CD4-positive, alpha-beta T cell (primary cell): Measurements from ENCODE around the gene ANKRD42. TPM values are rescaled to one million over a fixed set of nuclear protein-coding genes. Genes with fewer than 3 reads are reported as not detected.

Experiments
- ATAC-seq: fragments of 200-7000 bp; cut with Tn5 transposase; one replicate; pipeline ENCODE4 v1.10.0; 2022; ENCODE audit warnings: mild to moderate bottlenecking; ENCODE audit not compliant: poor library complexity
- CTCF ChIA-PET: fragments of 350-600 bp; sonication (Branson Sonifier 250); formaldehyde crosslinking; loops from one replicate; lab custom pipeline; 2021; ENCODE audit warnings: antibody characterized with exemption, inconsistent platforms; lab: Charles Lee
- POLR2A ChIA-PET: fragments of 350-600 bp; sonication (Branson Sonifier 250); formaldehyde crosslinking; loops from one replicate; lab custom pipeline; 2021; ENCODE audit warnings: antibody characterized with exemption, inconsistent platforms; lab: Charles Lee
- DNase-seq, 14 experiments: peaks; one replicate each; pipeline ENCODE4 v3.0.0-alpha.2; 2013 to 2020; ENCODE audit warnings: mixed read lengths in 2 of 14
- H3K27ac ChIP-seq, 2 donors: one replicate each; pipeline versions ENCODE4 v1.5.1 to v1.7.0; 2013; ENCODE audit warnings: low read length in 2 of 2, low read depth in 1 of 2, mild to moderate bottlenecking in 1 of 2
- H3K27me3 ChIP-seq, 2 experiments: 1 replicate in 1 of 2; 2 replicates in 1 of 2; pipeline versions ENCODE4 v1.6.1 to v1.7.0; 2013; ENCODE audit warnings: low read length in 2 of 2, control low read depth in 1 of 2, mild to moderate bottlenecking in 1 of 2, moderate library complexity in 1 of 2; ENCODE audit not compliant: insufficient read depth in 2 of 2, control insufficient read depth in 1 of 2
- H3K36me3 ChIP-seq: one replicate; pipeline ENCODE4 v1.6.1; 2013; ENCODE audit warnings: low read length, control low read depth; ENCODE audit not compliant: insufficient read depth
- H3K4me1 ChIP-seq: one replicate; pipeline ENCODE4 v1.6.1; 2013; ENCODE audit warnings: low read length, control low read depth; ENCODE audit not compliant: insufficient read depth
- H3K4me3 ChIP-seq: one replicate; pipeline ENCODE4 v1.5.1; 2013; ENCODE audit warnings: mild to moderate bottlenecking, low read length, moderate library complexity
- H3K9me3 ChIP-seq, 2 experiments: 1 replicate in 1 of 2; 2 replicates in 1 of 2; pipeline versions ENCODE4 v1.6.1 to v1.7.0; 2013; ENCODE audit warnings: low read length in 2 of 2, mild to moderate bottlenecking in 2 of 2, control low read depth in 1 of 2, moderate library complexity in 1 of 2; ENCODE audit not compliant: control insufficient read depth in 1 of 2, insufficient read depth in 1 of 2
- H3K27ac Mint-ChIP-seq: one replicate; pipeline ENCODE4 v1.8.0; 2020; ENCODE audit warnings: mixed read lengths
- H3K27me3 Mint-ChIP-seq: one replicate; pipeline ENCODE4 v1.8.0; 2021; ENCODE audit warnings: mixed read lengths
- H3K36me3 Mint-ChIP-seq: one replicate; pipeline ENCODE4 v1.8.0; 2021; ENCODE audit warnings: low read depth, mixed read lengths
- H3K4me1 Mint-ChIP-seq: one replicate; pipeline ENCODE4 v1.8.0; 2021; ENCODE audit warnings: low read depth, mixed read lengths
- H3K4me3 Mint-ChIP-seq: one replicate; pipeline ENCODE4 v1.8.0; 2020; ENCODE audit warnings: mild to moderate bottlenecking, mixed read lengths
- H3K9me3 Mint-ChIP-seq: one replicate; pipeline ENCODE4 v1.8.0; 2020; ENCODE audit warnings: mixed read lengths
- CTCF ChIP-seq: fragments of 200-600 bp; IDR thresholded peaks from one replicate; pipeline ENCODE4 v1.8.0; 2022; ENCODE audit warnings: antibody characterized with exemption, mild to moderate bottlenecking
- intact Hi-C, 2 experiments: fragments of 100-400 bp; cut with DNase I in 1 of 2; cut with micrococcal nuclease in 1 of 2; formaldehyde crosslinking; loops; one replicate each; pipeline versions ENCODE4 v1.15.1 to v1.9.0; 2023 to 2025; cut with DNase I, micrococcal nuclease
- polyA plus RNA-seq, 2 donors: library from polyadenylated mRNA; unstranded; fragments of 120-200 nt; gene quantifications; one replicate each; pipeline ENCODE4 v1.2.1, GENCODE V29; 2013
- total RNA-seq, 174 experiments: library from RNA in 2 of 174; stranded (reverse) in 2 of 174; gene quantifications; one replicate each; pipeline ENCODE4 v1.2.3 and lab custom pipeline; 2021 to 2026

ANKRD42 gene
- total RNA-seq (10 to 100 TPM in 1 of 2 experiments, 1 to 10 TPM in 1; 8.6 to 10.0 TPM), total RNA-seq (lab: John Stamatoyannopoulos, UW) (5.2 to 30.8 (median 12.1) reads per million in 172 experiments)
- 6.0 TPM for polyA plus RNA-seq (2013, experiment 1 of 2)
- 6.9 TPM for polyA plus RNA-seq (2013, experiment 2 of 2)

GRCh38 chr11:83193315-83194280, at the start of gene ANKRD42:
Gene ANKRD42 (plus strand): TSS chr11:83193712. CDS start chr11:83194671, 959 bp downstream.
- Histone ChIP-seq H3K36me3 (peaks cover 22% of the 10 kb centered on the region), H3K9me3 (no peaks in the 10 kb centered on the region), H3K4me1 (peaks cover 26% of the 10 kb centered on the region), H3K27ac (peak within 1 kb of the TSS; percentile 88 to 97), H3K4me3 (peak within 1 kb of the TSS; percentile 70), H3K27me3 (no peaks in the 10 kb centered on the region)
- peak; percentile 65 to 95 (median 76) for DNase-seq
- Mint-ChIP-seq H3K27ac (peak within 1 kb of the TSS; percentile 99), H3K27me3 (no peaks in the 10 kb centered on the region), H3K36me3 (peaks cover 60% of the 10 kb centered on the region), H3K9me3 (no peaks in the 10 kb centered on the region), H3K4me3 (peak within 1 kb of the TSS; percentile 99), H3K4me1 (peaks cover 60% of the 10 kb centered on the region)
- POLR2A ChIA-PET = interaction anchor here (0.7 to 3.3 kb wide), 14 partner anchors 12 to 293 kb away, joined by 3 to 81 read pairs (median 4); partner anchors contain the start of genes CCDC90B, DDIAS, PCF11 and PRCP
- intact Hi-C loops = loop anchor here (1.0 to 5.0 kb wide), 10 partner anchors 32 to 293 kb away; partner anchors contain the start of genes CCDC90B (in 1 of the 2), DDIAS (in 1 of the 2), PRCP (in 1 of the 2) and RAB30 (in 1 of the 2)
- CTCF ChIA-PET = interaction anchor here (0.8 to 1.6 kb wide), 4 partner anchors 12 to 292 kb away, joined by 3 to 4 read pairs (median 3); partner anchors contain the start of gene DDIAS
- ATAC-seq = peak; percentile 69
- no peak for TF ChIP-seq CTCF

GRCh38 chr11:83147895-83148294, 45.6 kb upstream of the ANKRD42 start:
- POLR2A ChIA-PET = interaction anchor here (3.0 kb wide), 1 partner anchor 9 kb away, joined by 15 read pairs; the partner anchor contains the start of gene PCF11
- H3K36me3 Mint-ChIP-seq = no peaks in the 10 kb centered on the region
- intact Hi-C loops = no loop called here
- Histone ChIP-seq H3K36me3 (no peaks in the 10 kb centered on the region), H3K4me3 (no peak overlapping the region), H3K27me3 (no peaks in the 10 kb centered on the region), H3K4me1 (no peaks in the 10 kb centered on the region), H3K9me3 (no peaks in the 10 kb centered on the region), H3K27ac (no peak overlapping the region)
- DNase-seq (no peak), ATAC-seq (no peak)
- no peak overlapping the region for H3K27ac Mint-ChIP-seq
- H3K9me3 Mint-ChIP-seq = no peaks in the 10 kb centered on the region
- H3K4me3 Mint-ChIP-seq = no peak overlapping the region
- H3K27me3 Mint-ChIP-seq = no peaks in the 10 kb centered on the region
- no peaks in the 10 kb centered on the region for H3K4me1 Mint-ChIP-seq
- CTCF ChIA-PET = interaction anchor here (1.2 kb wide), 1 partner anchor 11 kb away, joined by 4 read pairs; no protein-coding TSS in a partner anchor
- no peak for TF ChIP-seq CTCF

GRCh38 chr11:83150450-83150849, 43.1 kb upstream of the ANKRD42 start:
- no peak overlapping the region for H3K27ac Mint-ChIP-seq
- ATAC-seq (no peak), DNase-seq (no peak)
- no peaks in the 10 kb centered on the region for H3K9me3 Mint-ChIP-seq
- H3K36me3 ChIP-seq = no peaks in the 10 kb centered on the region
- ChIA-PET POLR2A (interaction anchor here (0.6 kb wide), 1 partner anchor 45 kb away, joined by 3 read pairs; no protein-coding TSS in a partner anchor), CTCF (interaction anchor here (1.4 kb wide), 1 partner anchor 31 kb away, joined by 3 read pairs; no protein-coding TSS in a partner anchor)
- H3K4me1 Mint-ChIP-seq = no peaks in the 10 kb centered on the region
- H3K27ac ChIP-seq = no peak overlapping the region
- H3K27me3 ChIP-seq = no peaks in the 10 kb centered on the region
- H3K9me3 ChIP-seq = no peaks in the 10 kb centered on the region
- H3K36me3 Mint-ChIP-seq = no peaks in the 10 kb centered on the region
- intact Hi-C loops = loop anchor here in 1 of 2 experiments (5.0 kb wide), 1 partner anchor 132 kb away; no protein-coding TSS in a partner anchor
- no peak for TF ChIP-seq CTCF
- no peak overlapping the region for H3K4me3 ChIP-seq
- no peak overlapping the region for H3K4me3 Mint-ChIP-seq
- H3K27me3 Mint-ChIP-seq = no peaks in the 10 kb centered on the region
- H3K4me1 ChIP-seq = peaks cover 2% of the 10 kb centered on the region
